ENCODE data around the gene TRAPPC3.

Gene TRAPPC3

DNA sequence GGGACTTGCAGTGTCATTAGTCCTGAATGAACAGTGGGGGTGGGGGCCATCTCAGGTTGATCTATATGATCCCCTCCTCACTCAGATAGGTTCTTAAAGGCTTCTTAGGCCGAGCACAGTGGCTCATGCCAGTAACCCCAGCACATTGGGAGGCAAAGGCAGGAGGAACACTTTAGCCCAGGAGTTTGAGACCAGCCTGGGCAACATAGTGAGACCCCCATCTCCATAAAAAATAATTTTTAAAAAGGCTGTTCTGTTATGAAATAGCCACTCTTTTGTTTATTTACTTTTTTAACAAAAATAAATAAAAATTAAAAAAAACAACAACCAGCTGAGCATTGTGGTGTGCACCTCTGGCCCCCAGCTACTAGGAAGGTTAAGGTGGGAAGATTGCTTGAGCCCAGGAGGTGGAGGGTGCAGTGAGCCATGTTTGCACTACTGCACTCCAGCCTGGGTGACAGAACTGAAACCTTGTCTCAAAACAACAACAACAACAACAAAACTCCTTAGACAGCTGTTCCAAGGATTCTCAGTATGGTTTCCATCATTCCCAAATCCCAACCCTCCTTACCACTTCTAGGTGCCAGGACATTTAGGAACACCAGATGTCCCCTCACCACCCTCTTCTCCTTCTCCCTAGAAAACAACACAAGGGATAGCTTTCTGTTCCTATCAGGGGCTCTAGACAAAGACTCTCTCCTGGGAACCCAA lies 2.0 kb upstream of the TRAPPC3 start:
- DNase-seq = no peak

DNA sequence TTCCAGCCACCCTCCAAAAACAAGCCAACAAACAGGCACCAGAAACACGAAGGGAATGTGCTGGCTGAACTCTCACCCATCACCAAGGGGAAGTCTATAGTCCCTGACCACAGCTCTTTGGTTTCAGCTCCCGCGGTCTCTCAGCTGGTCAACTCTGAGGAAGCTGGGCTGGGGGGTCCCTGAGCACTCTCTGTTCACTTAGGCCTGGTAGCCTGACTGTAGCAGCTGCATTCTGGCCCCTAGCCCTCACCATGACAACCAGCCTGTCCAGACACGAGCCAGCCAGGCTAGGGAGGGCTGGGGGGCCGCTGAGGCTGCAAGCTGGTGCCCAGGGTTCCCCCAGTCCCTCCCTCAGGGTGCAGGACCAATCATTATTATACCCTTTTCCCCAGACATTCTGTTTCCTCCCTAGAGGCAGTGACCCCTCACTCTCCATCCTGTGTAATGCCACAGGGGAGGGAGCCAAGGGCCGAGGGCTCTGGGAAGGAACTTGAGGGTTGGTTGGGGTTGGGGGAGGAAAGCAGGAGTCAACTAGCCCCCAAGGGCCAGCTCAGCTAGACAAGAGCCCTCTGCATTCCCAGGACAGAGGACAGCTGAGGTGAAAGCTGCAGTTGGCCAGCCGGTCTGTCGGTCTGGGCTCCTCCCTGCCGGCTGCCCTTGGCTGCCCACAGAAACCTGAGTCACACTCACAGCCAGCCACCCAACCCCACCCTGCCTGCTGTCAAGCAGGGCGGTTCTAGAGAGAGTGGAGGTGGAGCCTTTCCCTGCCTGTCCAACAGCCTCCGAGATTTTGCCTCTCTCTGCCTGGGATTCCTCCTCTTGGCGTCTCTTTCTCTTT lies 1.2 kb upstream of the TRAPPC3 start:
- DNase-seq = peak; percentile 84

DNA sequence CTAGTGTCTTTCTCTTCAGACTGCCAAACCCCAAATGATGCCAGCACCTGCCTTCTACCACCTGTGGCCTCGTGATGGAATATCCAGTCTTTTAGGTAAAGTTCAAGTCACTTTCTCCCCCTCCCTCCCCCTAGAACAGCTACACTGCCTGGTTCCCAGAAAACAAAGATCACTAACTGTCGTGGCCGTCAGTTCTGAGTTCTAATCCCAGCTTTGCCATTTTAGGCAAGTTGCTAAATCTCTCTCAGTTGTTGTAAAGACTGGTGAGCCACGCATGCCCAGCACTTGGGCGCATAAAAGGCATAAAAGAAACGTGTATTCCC lies 648 bp upstream of the TRAPPC3 start:
- DNase-seq = no peak

DNA sequence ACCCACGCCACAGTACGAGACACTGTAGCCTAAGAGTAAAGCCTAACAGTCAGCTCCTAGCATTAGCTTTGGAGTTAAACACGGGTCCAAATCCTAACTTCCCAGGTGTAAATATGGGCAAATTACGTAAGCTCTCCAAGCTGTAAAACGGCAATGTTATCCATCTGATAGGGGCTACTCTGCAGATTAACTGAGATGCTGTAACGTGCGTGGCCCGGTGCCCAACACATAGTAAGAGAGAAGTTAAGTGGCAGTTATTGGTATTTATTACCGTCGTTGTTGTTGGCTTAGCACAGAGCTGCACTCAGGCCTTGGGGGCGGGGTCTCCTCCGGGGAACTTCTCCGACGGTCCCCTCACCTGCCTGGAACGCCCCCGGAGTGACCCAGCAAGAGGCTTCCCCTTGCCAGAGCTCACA lies 457 bp downstream of the TRAPPC3 start:
- no peak for DNase-seq

DNA sequence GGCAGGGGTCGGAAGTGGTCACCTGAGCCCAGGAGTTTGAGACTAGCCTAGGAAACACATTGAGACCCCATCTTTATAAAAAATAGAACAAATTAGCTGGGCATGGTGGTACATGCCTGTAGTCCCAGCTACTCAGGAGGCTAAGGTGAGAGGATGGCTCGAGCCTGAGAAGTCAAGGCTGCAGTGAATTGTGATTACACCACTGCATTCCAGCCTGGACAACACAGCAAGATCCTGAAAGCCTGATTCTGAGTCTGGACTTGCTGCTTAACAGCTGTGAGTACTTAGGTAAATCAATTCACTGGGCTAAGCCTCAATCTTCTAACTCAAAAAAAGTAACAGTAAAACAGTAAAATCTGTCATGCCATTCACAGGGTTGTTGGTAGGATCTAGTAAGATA lies 4.9 kb downstream of the TRAPPC3 start:
- no peak for DNase-seq

DNA sequence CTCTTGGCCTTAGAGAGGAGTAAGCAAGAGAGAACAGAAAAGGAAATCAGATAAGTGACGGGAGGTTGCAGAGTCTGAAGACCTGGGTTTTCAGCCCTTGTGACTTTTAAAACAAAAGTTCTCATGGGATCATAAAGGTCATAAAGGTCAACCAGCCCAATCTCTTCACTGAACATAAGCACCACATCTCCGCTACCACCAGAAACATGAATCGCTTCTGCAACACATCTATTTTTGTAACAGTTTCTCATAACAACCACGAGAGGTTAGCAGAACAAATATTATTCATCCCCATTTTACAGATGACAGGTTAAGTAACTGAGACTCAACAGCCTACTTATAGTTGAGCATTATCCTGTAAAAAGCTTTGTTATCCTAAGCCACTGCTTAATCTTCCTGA lies 5.9 kb downstream of the TRAPPC3 start:
- no peak for DNase-seq

DNA sequence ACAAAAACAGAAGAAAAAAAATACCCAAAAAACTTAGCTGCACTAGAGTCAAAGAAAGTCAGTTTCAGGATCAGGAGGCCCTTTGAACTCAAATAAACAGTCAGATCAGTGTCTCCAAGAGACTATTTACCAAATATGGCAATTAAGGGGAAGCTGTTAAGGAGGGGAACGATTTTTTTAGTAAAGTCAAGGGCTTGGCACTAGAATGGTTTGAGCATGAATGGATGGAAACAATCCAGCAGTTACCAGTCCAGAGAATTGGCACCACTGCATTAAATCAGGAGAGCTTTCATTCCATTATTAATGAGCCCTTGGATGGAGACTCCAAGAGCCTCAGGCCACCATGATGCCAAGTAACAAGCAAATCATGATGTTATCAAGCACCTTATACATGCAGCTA lies 7.2 kb downstream of the TRAPPC3 start:
- peak; percentile 74 for DNase-seq

DNA sequence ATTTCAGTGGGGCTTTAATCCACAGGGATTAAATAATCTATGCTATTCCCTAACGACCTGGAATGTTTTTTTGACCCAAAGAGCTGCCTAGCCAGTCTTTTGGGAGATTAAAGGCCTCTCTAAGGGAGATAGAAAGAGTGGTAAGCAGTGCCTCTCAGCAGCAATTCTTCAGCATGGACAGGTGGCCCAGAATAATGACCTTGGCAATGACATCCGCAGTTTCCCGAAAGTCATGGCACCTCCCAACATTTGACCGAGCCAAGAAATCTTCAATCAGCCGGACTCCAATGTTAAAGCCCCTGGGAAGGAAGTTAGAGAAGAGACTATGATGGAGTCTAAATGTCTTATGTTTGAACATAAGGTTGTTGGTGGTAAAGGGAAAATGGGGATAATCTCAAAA lies 9.8 kb downstream of the TRAPPC3 start:
- no peak for DNase-seq

DNA sequence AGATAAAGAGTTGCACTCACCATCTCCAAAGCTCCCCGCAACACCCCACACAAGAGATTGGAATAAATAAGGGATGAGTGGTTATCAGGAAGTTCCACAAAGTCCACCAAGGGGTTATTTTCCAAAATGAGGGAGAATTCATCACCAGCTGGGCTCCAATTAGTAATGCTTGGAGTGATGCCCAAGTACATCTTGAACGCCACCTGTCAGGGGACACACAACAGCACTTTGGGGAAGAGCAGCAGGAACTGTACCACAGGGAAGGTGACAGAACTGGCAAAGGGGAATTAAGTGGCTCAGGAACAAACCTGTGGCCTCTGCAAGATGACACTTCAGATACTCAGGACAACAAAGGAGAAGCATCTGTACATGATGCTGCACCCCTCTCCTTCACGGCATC lies 11.5 kb downstream of the TRAPPC3 start:
- peak; percentile 66 for DNase-seq

DNA sequence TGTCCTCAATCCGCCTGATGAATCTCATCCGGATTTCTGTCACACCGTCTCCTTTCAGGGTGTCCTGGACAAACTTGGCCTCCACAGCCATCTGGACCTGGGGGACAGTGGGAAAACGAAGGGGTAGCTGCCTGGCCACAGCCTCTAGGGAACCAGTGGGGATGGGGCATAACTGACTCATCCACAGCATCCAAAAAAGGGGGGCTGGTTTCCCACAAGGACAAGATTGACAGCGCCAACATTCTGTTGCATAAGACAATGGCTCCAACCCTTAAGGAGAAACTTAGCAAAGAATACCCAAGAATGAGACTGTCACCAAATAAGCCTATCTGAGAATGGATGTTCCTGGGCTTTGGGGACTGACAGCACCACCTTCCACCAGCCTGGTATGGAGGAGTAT lies 12.1 kb downstream of the TRAPPC3 start:
- no peak for DNase-seq

DNA sequence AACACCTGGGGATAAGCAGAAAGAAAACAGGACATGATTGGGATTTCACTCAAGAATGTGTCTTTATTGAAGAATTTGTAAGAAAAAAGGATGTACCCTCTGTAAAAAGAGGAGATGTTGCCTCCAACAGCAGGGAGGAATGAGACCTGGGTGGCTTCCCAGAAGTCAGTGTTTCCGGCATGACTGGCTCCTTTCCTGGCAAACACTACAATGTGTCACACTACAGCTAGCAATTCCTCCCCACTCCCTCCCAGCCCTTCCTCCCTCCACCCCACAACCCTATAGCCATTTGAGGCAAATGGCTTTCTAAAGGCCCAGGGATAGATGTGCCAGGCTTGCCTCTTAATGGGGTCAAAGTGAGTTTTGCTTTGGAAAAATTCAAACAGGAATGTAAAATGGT lies 12.8 kb downstream of the TRAPPC3 start:
- no peak for DNase-seq

DNA sequence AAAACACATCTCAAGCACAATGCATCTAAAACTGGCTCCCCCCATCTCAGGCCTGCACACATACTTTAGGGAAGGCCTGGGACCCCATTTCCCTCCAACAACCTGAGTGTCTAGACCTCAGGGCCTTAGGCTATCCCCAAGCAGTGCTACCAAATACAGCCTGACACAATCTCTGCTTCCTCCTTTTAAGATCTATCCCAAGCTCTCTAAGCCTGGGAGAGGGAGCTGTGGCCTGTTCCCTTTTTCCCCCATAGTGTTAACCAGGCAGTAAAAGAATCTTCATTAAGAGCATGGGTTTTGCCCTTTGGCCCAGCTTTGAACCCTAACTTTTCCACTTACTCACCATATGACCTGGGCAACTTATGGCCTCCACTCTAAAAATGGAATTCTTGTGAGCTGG lies 13.5 kb downstream of the TRAPPC3 start:
- DNase-seq = no peak

DNA sequence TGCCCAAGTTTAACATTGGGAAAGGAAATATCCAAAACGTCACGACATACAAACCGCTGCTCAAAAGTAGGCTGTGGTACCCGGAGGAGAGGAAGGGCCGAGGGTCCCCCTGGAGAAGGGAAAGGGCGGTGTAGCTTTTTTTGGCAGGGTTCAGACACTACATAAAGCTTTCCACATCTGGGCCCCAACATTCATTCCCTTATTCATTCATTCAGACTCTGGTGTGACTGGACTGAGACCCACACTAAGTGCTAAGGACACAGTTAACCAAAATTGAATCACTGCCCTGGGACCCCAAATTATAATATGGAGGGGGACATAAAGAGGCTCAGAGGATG lies 14.0 kb downstream of the TRAPPC3 start:
- no peak for DNase-seq

DNA sequence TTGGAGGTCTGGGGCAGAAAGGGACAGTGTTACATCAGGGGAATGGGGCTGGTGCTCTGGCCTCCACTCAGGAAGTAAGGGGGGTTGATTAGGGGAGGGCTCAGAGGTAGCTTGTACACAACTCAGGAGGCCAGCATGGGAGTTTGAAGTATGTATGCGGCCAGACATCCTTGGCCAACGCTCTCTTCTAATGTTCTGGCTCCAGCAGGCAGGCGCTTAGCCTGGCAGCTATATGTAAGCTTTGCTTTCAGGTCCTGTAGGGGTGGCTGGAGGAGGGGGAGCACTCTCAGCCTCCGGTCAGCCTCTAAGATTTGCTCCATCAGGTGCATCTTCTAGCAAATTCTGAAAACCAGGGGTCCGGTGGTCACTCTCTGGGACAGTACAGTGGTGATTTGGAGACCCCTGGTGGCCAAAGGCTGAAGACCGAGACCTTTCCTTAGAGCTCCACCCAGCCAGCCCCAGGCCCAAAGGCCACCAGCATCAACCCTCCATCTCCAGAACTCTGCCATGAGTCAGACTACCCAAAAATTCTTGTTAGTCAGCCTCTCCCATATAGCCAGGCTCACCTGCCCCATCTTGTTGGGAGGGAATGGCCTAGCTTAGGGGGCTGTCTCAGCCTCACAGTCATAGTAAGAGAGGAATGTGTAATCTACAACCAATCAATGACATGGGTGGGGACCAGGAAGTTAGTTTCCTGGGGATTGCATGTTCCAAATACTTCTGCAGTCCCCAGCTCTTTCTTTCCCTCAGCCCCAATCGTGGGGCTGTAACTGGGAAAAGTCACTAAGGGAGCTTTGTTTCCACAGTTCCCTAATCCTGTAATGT lies 14.6 kb downstream of the TRAPPC3 start:
- DNase-seq = no peak

DNA sequence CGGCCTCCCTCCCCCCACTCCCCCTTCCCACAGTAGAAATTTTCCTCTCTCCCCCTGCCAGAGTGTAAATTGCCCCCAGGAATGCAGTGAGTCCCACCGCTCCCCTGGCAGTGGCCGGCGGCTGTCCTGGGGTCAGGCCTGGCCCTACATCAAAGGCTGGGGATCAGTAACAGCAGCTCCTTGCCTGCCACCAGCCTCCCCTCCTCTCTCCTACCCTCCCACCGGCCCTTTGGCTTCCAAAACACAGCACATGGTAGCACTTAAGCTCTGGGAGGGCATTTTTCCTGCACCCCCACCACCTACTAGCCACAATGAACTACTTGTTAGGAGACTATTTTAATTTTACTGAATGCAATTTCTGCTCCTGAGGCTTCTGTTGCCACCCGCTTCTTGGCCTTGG lies 15.3 kb downstream of the TRAPPC3 start:
- DNase-seq = no peak

DNA sequence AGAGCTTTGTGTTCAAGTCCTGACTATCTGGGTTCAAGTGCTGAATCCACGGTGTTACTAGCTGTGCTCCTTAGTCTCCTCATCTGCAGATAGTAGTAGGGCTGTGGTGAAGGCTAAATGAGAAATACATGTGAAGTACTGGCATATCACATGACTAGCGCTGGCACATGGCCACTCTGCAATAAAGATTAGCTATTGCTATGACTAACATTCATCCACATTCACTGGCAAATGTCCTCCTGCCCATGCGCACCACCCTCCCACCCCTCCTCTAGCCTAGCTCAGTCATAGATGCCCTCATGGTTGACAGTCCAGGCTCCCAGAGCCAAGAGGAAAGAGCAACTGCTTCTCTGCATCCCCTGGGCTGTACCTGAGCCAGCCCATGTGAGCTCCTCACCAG lies 15.8 kb downstream of the TRAPPC3 start:
- peak; percentile 83 for DNase-seq

DNA sequence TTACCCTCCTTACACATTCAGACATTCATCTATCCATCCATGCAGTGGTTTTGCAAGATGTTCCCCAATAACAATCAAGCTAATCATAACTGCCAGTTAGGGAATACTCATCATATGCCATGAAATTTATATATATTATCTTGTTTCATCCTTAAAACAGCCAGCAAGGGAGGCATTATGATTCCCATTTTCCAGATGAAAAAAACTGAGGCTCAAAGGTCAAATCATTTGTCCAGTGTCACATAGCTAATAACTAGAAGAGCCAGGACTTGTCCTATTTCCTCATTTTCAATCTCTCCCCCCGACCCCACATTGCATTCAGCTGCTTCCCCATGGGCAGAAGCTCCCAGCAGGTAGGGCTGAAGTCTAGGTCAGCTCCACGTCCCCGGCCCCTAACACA lies 17.3 kb downstream of the TRAPPC3 start:
- DNase-seq = no peak

DNA sequence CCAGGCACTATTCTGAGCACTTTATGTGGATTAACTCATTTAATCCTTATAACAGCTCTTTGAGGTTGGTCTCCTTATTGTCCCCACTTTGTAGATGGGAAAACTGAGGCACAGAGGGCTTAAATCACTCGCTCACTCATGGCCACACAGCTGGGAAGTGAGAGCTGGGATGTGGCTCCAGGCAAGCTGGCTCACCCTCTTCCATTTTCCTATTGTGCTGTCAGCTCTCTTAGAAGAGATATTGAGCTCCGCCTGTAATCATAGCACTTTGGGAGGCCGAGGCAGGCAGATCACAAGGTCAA lies 20.4 kb downstream of the TRAPPC3 start:
- no peak for DNase-seq

DNA sequence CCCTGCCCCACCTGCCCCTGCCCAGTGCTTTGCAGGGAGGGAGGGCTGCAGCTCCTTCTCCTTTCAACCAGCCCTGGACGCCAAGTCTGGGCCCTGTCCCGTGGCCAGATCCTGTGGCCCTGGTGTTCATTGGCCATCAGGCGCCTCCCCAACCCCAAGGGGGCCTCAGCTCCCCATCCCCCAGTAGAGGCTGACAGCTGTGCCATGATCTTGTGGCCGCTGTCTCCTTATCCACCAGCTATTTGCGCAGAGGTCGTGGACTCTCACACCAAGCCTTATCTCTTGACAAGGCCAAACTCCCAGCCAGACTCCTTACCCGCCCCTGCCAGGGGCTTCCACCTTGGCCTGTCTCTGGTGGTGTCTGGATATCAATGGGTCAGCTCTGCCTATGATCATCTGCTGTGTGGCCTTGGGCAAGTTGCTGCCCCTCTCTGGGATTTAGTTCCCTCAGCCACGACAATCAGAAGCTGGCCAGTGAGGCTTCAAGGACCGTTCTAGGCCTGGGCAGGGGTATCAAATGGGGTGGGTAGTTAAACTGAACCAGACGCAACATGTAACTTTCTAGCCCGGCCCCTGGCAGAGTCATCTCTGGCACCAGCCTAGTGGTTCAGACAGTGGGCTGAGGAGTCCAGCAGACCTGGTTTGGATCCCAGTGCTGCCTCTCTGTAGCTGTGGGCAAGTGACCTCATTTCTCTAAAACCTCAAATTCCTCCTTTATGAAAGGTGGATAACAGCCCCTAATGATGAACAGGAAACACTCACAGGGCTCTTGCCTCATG lies 21.0 kb downstream of the TRAPPC3 start:
- DNase-seq = no peak

DNA sequence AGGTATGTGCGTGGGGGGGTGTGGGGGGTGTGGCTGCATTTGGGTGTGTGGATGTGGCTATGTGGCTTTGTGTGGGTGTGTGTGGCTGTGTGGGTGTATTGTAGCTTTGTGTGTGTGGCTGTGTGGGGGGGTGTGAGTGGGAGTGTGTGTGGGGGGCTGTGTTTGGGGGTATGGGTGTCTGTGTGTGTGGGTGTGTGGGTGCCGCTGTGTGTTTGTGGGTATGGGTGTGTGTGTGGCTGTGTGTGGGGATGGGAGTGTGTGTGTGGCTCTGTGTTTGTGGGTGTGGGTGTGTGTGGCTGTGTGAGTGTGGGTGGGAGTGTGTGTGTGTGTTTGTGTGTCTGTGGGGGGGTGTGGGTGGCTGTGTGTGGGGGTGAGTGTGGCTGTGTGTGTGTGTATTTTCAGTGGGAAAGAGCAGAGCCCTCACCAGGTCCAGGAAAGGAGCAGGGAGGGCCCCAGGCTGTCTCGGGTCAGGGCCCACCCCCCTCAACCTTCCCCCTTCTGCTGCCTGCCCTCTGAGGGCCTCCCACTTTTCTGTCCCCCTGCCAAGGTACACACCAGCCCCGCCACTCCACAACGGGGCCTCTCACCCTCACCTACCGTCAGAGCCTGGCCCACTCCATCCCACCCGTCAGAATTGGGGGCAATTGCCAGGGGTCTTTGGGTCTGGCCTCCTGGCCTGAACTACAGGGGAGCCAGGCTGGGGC lies 22.3 kb downstream of the TRAPPC3 start:
- DNase-seq = no peak

DNA sequence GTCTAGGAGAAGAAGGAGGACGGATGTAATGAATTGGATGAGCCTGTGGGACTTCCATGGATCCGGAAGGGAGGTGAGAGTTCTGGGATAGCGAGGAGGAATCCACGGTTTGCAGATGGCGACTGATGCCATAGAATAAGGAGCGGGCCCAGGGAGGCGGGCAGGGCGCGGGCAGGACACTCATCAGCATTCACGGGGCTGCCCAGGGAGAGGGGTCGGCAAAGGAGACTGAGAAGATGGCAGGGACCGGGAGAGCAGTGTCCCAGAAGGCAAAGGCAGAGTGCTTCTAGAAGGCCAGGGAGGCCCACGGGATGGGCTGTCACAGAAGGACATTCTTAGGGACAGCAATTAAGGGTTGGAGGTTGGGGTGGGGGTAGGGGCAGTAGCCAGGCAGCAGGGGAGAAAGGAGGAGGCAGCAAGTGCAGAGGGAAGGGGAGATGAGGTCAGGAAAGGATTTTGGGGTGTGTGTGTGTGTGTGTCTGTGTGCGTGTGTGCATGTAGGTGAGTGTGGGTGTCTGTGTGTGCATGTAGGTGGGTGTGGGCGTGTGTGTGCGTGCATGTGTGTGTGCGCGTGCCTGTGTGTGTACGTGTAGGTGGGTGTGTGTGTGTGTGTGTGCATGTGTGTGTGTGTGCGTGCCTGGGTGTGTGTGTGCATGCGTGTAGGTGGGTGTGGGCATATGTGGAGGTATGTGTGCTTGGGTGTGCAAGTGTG lies 23.1 kb downstream of the TRAPPC3 start:
- no peak for DNase-seq
